ENCODE data around the gene PTCHD4.
"Not testable (repeated sequence)": the region's sequence is repeated elsewhere in the genome, so short reads cannot be mapped to it uniquely, and the experiment has no call there.

The PTCHD4 gene

DNA sequence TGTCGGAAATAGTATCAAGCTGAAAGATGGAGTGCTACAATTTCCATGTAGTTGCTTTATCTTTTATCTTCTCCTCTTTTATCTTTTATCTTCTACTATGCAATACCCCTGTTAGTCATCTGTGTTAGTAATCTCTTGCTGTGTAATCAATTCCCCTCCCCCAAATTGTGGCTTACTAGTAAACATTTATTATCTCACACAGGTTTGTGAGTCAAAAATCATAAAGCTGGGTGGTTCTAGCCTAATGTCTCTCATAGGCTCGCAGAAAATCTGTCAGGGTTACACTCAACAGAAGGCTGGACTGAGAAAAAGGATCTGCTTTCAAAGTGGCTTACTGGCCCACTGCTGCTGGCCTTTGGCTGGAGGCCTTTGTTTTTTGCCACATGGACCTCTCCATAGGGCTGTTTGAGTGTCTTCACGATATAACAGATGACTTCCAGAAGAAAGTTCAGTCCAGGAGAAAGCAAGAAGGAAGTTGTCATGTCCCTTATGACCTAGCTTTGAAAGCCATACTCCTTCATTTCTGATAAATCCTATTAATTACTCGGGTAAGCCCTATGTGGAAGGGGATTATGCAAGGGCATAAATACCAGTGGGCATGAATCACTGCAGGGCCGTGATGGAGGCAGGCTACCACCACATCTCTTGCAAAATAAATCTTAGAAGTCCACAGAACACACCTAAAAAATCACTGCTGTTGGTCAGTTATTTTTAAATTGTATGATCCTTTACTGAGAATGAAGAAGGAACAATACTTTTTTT is 24.5 kb upstream of the PTCHD4 start:
- no peak overlapping the region for H3K18ac ChIP-seq (ENCODE audit: low read depth in 1 of 2, low read length in 2 of 2)
- no peak overlapping the region for H3K4me3 ChIP-seq (ENCODE audit: insufficient read depth in 1 of 2, low read depth in 1 of 2, low read length in 2 of 2)
- no peak overlapping the region for H2BK12ac ChIP-seq (ENCODE audit: low read length in 2 of 2)
- peak overlapping the region; percentile 72 for H3K9ac ChIP-seq (ENCODE audit: low read length)
- no peaks in the 10 kb centered on the region for H3K27me3 ChIP-seq (ENCODE audit: control insufficient read depth in 1 of 2, insufficient read depth in 1 of 2, low read length in 2 of 2)
- no peaks in the 10 kb centered on the region for H3K79me1 ChIP-seq (replicated peaks; ENCODE audit: low read length, poor library complexity, severe bottlenecking)
- no peak overlapping the region for H2AK5ac ChIP-seq (ENCODE audit: low read length, severe bottlenecking)
- no peak overlapping the region for H3K27ac ChIP-seq (ENCODE audit: low read length, poor library complexity, severe bottlenecking)
- H4K8ac ChIP-seq (ENCODE audit: low read length) = no peak overlapping the region
- no peak overlapping the region for H3K23ac ChIP-seq (ENCODE audit: low read length in 2 of 2)
- H2BK15ac ChIP-seq (ENCODE audit: low read depth, poor library complexity, severe bottlenecking) = no peak overlapping the region
- no peaks in the 10 kb centered on the region for H3K9me3 ChIP-seq (ENCODE audit: control insufficient read depth, low read length)
- no peaks in the 10 kb centered on the region for H3K36me3 ChIP-seq (ENCODE audit: control insufficient read depth in 1 of 2, insufficient read depth in 2 of 2, low read depth in 1 of 2, low read length in 2 of 2)
- DNase-seq = peak; percentile 80
- no peak overlapping the region for H3K4me2 ChIP-seq (ENCODE audit: low read length, poor library complexity, severe bottlenecking)
- no peak overlapping the region for H3K4ac ChIP-seq (ENCODE audit: low read depth in 1 of 2, low read length in 2 of 2)
- 70% methylated on average over 2 of the region's 5 CpGs for WGBS
- no peak overlapping the region for H4K91ac ChIP-seq (ENCODE audit: low read length)
- H3K4me1 ChIP-seq (ENCODE audit: control insufficient read depth, insufficient read depth, low read depth, low read length) = peaks cover 2% of the 10 kb centered on the region
- no peak overlapping the region for H2BK120ac ChIP-seq (ENCODE audit: low read depth, low read length)
- no peak overlapping the region for H2BK5ac ChIP-seq (ENCODE audit: low read depth, low read length, poor library complexity, severe bottlenecking)
- H2AFZ ChIP-seq (ENCODE audit: low read depth, low read length) = no peak overlapping the region
- no peak overlapping the region for H3K14ac ChIP-seq (ENCODE audit: low read length in 2 of 2)

GRCh38 chr6:48134246-48134645 is 23.2 kb upstream of the PTCHD4 start:
- H3K36me3 ChIP-seq (ENCODE audit: control insufficient read depth in 1 of 2, insufficient read depth in 2 of 2, low read depth in 1 of 2, low read length in 2 of 2) = no peaks in the 10 kb centered on the region
- H3K9ac ChIP-seq (ENCODE audit: low read length) = no peak overlapping the region
- H4K91ac ChIP-seq (ENCODE audit: low read length) = no peak overlapping the region
- no peak overlapping the region for H3K4me2 ChIP-seq (ENCODE audit: low read length, poor library complexity, severe bottlenecking)
- no peak overlapping the region for H3K27ac ChIP-seq (ENCODE audit: low read length, poor library complexity, severe bottlenecking)
- WGBS = 91% methylated on average over 1 of the region's 2 CpGs
- DNase-seq = no peak
- no peak overlapping the region for H2BK120ac ChIP-seq (ENCODE audit: low read depth, low read length)
- no peaks in the 10 kb centered on the region for H3K27me3 ChIP-seq (ENCODE audit: control insufficient read depth in 1 of 2, insufficient read depth in 1 of 2, low read length in 2 of 2)
- no peak overlapping the region for H2AK5ac ChIP-seq (ENCODE audit: low read length, severe bottlenecking)
- peaks cover 2% of the 10 kb centered on the region for H3K4me1 ChIP-seq (ENCODE audit: control insufficient read depth, insufficient read depth, low read depth, low read length)
- H2AFZ ChIP-seq (ENCODE audit: low read depth, low read length) = no peak overlapping the region
- no peak overlapping the region for H4K8ac ChIP-seq (ENCODE audit: low read length)
- no peaks in the 10 kb centered on the region for H3K79me1 ChIP-seq (replicated peaks; ENCODE audit: low read length, poor library complexity, severe bottlenecking)
- H2BK5ac ChIP-seq (ENCODE audit: low read depth, low read length, poor library complexity, severe bottlenecking) = no peak overlapping the region
- H3K14ac ChIP-seq (ENCODE audit: low read length in 2 of 2) = no peak overlapping the region
- H3K9me3 ChIP-seq (ENCODE audit: control insufficient read depth, low read length) = no peaks in the 10 kb centered on the region
- no peak overlapping the region for H3K4me3 ChIP-seq (ENCODE audit: insufficient read depth in 1 of 2, low read depth in 1 of 2, low read length in 2 of 2)
- no peak overlapping the region for H3K23ac ChIP-seq (ENCODE audit: low read length in 2 of 2)
- no peak overlapping the region for H2BK12ac ChIP-seq (ENCODE audit: low read length in 2 of 2)
- no peak overlapping the region for H3K4ac ChIP-seq (ENCODE audit: low read depth in 1 of 2, low read length in 2 of 2)
- no peak overlapping the region for H3K18ac ChIP-seq (ENCODE audit: low read depth in 1 of 2, low read length in 2 of 2)
- H2BK15ac ChIP-seq (ENCODE audit: low read depth, poor library complexity, severe bottlenecking) = no peak overlapping the region

DNA sequence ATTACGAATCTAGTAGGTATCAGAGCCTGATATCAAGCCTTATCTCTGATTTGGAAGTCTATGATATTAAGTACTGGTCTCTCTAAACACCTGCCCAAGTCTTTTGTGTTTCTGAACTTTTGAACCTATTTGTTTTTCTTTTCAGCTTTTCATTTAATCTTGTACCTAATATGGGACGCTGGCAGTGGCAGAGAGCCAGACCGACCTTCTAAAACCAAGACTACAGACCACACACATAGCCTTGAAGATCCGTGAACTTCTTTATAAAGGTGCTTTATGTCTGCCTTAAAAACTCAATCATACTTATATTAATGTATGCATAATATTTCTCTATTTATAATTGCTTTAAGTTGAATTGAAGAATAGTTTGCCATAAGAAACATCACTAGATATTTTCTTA is 12.6 kb upstream of the PTCHD4 start:
- no peak overlapping the region for H4K8ac ChIP-seq (ENCODE audit: low read length)
- WGBS = 90% methylated on average over 2 of the region's 4 CpGs
- no peak overlapping the region for H2AK5ac ChIP-seq (ENCODE audit: low read length, severe bottlenecking)
- H3K9me3 ChIP-seq (ENCODE audit: control insufficient read depth, low read length) = no peaks in the 10 kb centered on the region
- no peak overlapping the region for H3K23ac ChIP-seq (ENCODE audit: low read length in 2 of 2)
- no peak overlapping the region for H3K4ac ChIP-seq (ENCODE audit: low read depth in 1 of 2, low read length in 2 of 2)
- no peak overlapping the region for H3K4me2 ChIP-seq (ENCODE audit: low read length, poor library complexity, severe bottlenecking)
- H3K18ac ChIP-seq (ENCODE audit: low read depth in 1 of 2, low read length in 2 of 2) = no peak overlapping the region
- H2BK12ac ChIP-seq (ENCODE audit: low read length in 2 of 2) = no peak overlapping the region
- no peak overlapping the region for H4K91ac ChIP-seq (ENCODE audit: low read length)
- no peak overlapping the region for H2BK15ac ChIP-seq (ENCODE audit: low read depth, poor library complexity, severe bottlenecking)
- no peak overlapping the region for H2BK5ac ChIP-seq (ENCODE audit: low read depth, low read length, poor library complexity, severe bottlenecking)
- no peaks in the 10 kb centered on the region for H3K79me1 ChIP-seq (replicated peaks; ENCODE audit: low read length, poor library complexity, severe bottlenecking)
- H3K4me3 ChIP-seq (ENCODE audit: insufficient read depth in 1 of 2, low read depth in 1 of 2, low read length in 2 of 2) = no peak overlapping the region
- H3K27me3 ChIP-seq (ENCODE audit: control insufficient read depth in 1 of 2, insufficient read depth in 1 of 2, low read length in 2 of 2) = no peaks in the 10 kb centered on the region
- no peak overlapping the region for H3K27ac ChIP-seq (ENCODE audit: low read length, poor library complexity, severe bottlenecking)
- DNase-seq = no peak
- no peak overlapping the region for H3K14ac ChIP-seq (ENCODE audit: low read length in 2 of 2)
- no peak overlapping the region for H3K9ac ChIP-seq (ENCODE audit: low read length)
- H3K36me3 ChIP-seq (ENCODE audit: control insufficient read depth in 1 of 2, insufficient read depth in 2 of 2, low read depth in 1 of 2, low read length in 2 of 2) = no peaks in the 10 kb centered on the region
- H3K4me1 ChIP-seq (ENCODE audit: control insufficient read depth, insufficient read depth, low read depth, low read length) = no peaks in the 10 kb centered on the region
- H2BK120ac ChIP-seq (ENCODE audit: low read depth, low read length) = no peak overlapping the region
- no peak overlapping the region for H2AFZ ChIP-seq (ENCODE audit: low read depth, low read length)

GRCh38 chr6:48121983-48122749 is 11.2 kb upstream of the PTCHD4 start:
- not testable (repeated sequence) for H3K27ac ChIP-seq (ENCODE audit: low read length, poor library complexity, severe bottlenecking); H2BK15ac ChIP-seq (ENCODE audit: low read depth, poor library complexity, severe bottlenecking); H3K14ac ChIP-seq (ENCODE audit: low read length in 2 of 2); H3K36me3 ChIP-seq (ENCODE audit: control insufficient read depth in 1 of 2, insufficient read depth in 2 of 2, low read depth in 1 of 2, low read length in 2 of 2); H3K23ac ChIP-seq (ENCODE audit: low read length in 2 of 2); H3K27me3 ChIP-seq (ENCODE audit: control insufficient read depth in 1 of 2, insufficient read depth in 1 of 2, low read length in 2 of 2); DNase-seq; H3K4me1 ChIP-seq (ENCODE audit: control insufficient read depth, insufficient read depth, low read depth, low read length); H3K79me1 ChIP-seq (replicated peaks; ENCODE audit: low read length, poor library complexity, severe bottlenecking); H2AFZ ChIP-seq (ENCODE audit: low read depth, low read length); H4K91ac ChIP-seq (ENCODE audit: low read length); H2BK120ac ChIP-seq (ENCODE audit: low read depth, low read length); H3K9ac ChIP-seq (ENCODE audit: low read length); H3K4me3 ChIP-seq (ENCODE audit: insufficient read depth in 1 of 2, low read depth in 1 of 2, low read length in 2 of 2); H3K9me3 ChIP-seq (ENCODE audit: control insufficient read depth, low read length); H2BK5ac ChIP-seq (ENCODE audit: low read depth, low read length, poor library complexity, severe bottlenecking); H2AK5ac ChIP-seq (ENCODE audit: low read length, severe bottlenecking); H4K8ac ChIP-seq (ENCODE audit: low read length); H2BK12ac ChIP-seq (ENCODE audit: low read length in 2 of 2); H3K18ac ChIP-seq (ENCODE audit: low read depth in 1 of 2, low read length in 2 of 2); H3K4ac ChIP-seq (ENCODE audit: low read depth in 1 of 2, low read length in 2 of 2); H3K4me2 ChIP-seq (ENCODE audit: low read length, poor library complexity, severe bottlenecking)
- WGBS = 0% methylated on average over 1 of the region's 1 CpG

Measured in mesenchymal stem cell (in vitro differentiated cells and primary cell).